ENCODE measurements around the gene RASA2. TPM values are rescaled to one million over a fixed set of nuclear protein-coding genes. Genes with fewer than 3 reads are reported as not detected.

Gene RASA2
- total and polyA plus RNA-seq, 10 of the 15 experiments (the other 5 are each of a cell fraction or from before 2014, with no cell fraction given) = 1.9 to 9.4 (median 7.2) TPM

DNA sequence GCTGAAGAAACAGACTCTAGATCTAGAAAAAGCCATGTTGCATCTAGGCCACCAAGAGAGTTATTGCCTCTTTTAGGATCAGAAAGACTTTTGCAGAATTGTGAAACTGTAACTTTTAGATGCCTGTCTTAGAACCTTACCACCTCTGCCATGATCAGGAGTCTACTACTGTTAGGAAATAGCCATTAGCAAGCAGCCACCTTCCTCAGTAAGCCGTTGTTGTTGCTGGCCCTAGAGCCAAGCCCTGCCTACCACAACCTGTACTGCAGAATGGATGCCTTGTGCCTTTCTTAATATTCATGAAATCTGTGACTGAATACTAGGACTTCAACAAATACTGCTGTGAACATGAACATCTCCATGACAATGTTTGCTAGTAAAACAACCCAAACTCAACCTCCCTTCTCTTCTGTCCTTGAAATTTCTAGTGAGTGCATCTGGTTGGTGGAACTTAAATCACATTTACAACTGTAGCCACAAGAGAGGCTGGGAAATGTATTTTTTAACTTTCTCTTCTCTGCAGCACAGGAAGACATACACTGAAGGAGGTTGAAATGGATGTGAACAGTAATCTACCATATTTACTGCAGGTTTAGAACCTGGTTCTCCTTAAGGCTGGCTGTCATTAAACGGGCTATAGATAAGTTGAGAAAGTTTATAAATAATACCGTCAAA lies 20.7 kb downstream of the RASA2 start (continued):
- TF ChIP-seq POLR2AphosphoS2 (IDR thresholded peaks at IDR 0.05; ENCODE audit: low read depth, low read length) (no peak), BCL11A (IDR thresholded peaks at IDR 0.05; ENCODE audit: low read depth, low read length) (no peak)
- TF ChIP-seq, protein P1, sequence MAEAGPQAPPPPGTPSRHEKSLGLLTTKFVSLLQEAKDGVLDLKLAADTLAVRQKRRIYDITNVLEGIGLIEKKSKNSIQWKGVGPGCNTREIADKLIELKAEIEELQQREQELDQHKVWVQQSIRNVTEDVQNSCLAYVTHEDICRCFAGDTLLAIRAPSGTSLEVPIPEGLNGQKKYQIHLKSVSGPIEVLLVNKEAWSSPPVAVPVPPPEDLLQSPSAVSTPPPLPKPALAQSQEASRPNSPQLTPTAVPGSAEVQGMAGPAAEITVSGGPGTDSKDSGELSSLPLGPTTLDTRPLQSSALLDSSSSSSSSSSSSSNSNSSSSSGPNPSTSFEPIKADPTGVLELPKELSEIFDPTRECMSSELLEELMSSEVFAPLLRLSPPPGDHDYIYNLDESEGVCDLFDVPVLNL (IDR thresholded peaks at IDR 0.05; ENCODE audit: low read depth, low read length) = no peak
- TF ChIP-seq, protein P2, sequence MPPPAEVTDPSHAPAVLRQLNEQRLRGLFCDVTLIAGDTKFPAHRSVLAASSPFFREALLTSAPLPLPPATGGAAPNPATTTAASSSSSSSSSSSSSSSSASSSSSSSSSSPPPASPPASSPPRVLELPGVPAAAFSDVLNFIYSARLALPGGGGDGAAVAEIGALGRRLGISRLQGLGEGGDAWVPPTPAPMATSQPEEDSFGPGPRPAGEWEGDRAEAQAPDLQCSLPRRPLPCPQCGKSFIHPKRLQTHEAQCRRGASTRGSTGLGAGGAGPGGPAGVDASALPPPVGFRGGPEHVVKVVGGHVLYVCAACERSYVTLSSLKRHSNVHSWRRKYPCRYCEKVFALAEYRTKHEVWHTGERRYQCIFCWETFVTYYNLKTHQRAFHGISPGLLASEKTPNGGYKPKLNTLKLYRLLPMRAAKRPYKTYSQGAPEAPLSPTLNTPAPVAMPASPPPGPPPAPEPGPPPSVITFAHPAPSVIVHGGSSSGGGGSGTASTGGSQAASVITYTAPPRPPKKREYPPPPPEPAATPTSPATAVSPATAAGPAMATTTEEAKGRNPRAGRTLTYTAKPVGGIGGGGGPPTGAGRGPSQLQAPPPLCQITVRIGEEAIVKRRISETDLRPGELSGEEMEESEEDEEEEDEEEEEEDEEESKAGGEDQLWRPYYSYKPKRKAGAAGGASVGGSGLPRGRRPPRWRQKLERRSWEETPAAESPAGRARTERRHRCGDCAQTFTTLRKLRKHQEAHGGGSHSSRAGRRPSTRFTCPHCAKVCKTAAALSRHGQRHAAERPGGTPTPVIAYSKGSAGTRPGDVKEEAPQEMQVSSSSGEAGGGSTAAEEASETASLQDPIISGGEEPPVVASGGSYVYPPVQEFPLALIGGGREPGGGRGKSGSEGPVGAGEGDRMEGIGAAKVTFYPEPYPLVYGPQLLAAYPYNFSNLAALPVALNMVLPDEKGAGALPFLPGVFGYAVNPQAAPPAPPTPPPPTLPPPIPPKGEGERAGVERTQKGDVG (CRISPR knock-in tag; IDR thresholded peaks at IDR 0.05) = no peak

DNA sequence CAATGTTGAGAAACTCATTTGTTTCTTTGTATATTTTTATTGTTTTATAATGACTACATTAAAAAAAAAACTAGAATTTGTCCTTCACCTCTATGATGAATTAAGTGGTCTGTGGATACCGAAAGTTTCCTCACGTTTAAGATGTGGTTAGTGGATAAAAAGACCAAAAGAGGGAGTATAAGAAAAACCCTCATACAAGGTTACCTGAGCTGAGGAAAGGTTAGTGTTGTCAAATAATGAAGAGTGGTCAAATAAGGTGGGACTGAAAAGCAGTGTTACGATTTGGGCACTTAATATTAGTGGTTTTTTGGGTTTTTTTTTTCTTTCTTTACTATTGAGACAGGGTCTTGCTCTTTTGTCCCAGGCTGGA lies 21.2 kb downstream of the RASA2 start:
- H3K9me3 ChIP-seq (replicated peaks; ENCODE audit: control insufficient read depth, insufficient read depth, low read length) = no peaks in the 10 kb centered on the region
- RAD21 ChIA-PET (ENCODE audit: unreplicated experiment) = no interaction called here
- CTCF ChIA-PET = interaction anchor here (1.1 kb wide), 1 partner anchor 53 kb away, joined by 3 read pairs; no protein-coding TSS in a partner anchor
- TF ChIP-seq ZNF207 (IDR thresholded peaks at IDR 0.05; ENCODE audit: borderline replicate concordance) (no peak), YBX1 (IDR thresholded peaks at IDR 0.05) (no peak), TCF7 (IDR thresholded peaks at IDR 0.05; ENCODE audit: borderline replicate concordance) (no peak), NR2C2 (IDR thresholded peaks at IDR 0.05; ENCODE audit: borderline replicate concordance, control insufficient read depth, insufficient read length, low read depth) (no peak), BRCA1 (IDR thresholded peaks at IDR 0.05; ENCODE audit: low read depth, low read length) (no peak)
- TF ChIP-seq, protein P3, sequence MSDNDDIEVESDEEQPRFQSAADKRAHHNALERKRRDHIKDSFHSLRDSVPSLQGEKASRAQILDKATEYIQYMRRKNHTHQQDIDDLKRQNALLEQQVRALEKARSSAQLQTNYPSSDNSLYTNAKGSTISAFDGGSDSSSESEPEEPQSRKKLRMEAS (IDR thresholded peaks at IDR 0.05; ENCODE audit: low read depth, low read length) = no peak
- TF ChIP-seq, protein P4, sequence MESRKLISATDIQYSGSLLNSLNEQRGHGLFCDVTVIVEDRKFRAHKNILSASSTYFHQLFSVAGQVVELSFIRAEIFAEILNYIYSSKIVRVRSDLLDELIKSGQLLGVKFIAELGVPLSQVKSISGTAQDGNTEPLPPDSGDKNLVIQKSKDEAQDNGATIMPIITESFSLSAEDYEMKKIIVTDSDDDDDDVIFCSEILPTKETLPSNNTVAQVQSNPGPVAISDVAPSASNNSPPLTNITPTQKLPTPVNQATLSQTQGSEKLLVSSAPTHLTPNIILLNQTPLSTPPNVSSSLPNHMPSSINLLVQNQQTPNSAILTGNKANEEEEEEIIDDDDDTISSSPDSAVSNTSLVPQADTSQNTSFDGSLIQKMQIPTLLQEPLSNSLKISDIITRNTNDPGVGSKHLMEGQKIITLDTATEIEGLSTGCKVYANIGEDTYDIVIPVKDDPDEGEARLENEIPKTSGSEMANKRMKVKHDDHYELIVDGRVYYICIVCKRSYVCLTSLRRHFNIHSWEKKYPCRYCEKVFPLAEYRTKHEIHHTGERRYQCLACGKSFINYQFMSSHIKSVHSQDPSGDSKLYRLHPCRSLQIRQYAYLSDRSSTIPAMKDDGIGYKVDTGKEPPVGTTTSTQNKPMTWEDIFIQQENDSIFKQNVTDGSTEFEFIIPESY (IDR thresholded peaks at IDR 0.05) = no peak
- H3K36me3 ChIP-seq (ENCODE audit: control insufficient read depth in 2 of 2, insufficient read depth in 2 of 2, low read length in 1 of 2) = no peaks in the 10 kb centered on the region; a peak in 1 of 4 replicates
- H3K4me1 ChIP-seq (ENCODE audit: control insufficient read depth, insufficient read depth, low read length) = no peaks in the 10 kb centered on the region
- no TSS peak for BruUV-seq (replicated peaks)
- POLR2A ChIA-PET = no interaction called here
- no peak overlapping the region for H3K9ac ChIP-seq (ENCODE audit: control insufficient read depth, insufficient read depth, low read length)
- FAIRE-seq = no peak
- H3K27ac ChIP-seq (ENCODE audit: control insufficient read depth, insufficient read depth) = no peak overlapping the region
- H4K20me1 ChIP-seq (ENCODE audit: control insufficient read depth, insufficient read depth) = no peaks in the 10 kb centered on the region
- WGBS (ENCODE audit: insufficient coverage, insufficient replicate concordance, low lambda C conversion rate, missing lambda C conversion rate) = 82% methylated on average over 3 of the region's 3 CpGs
- no peak for DNase-seq (ENCODE audit: low read depth, low spot score)
- in situ Hi-C loops (cut with MboI) = no loop called here
- no peaks in the 10 kb centered on the region; the same call in 1 of the 2 replicates for H3K79me2 ChIP-seq (ENCODE audit: control insufficient read depth, insufficient read depth, low read length)
- SMC1A ChIA-PET (ENCODE audit: uncharacterized antibody, unreplicated experiment) = no interaction called here
- no peak for ATAC-seq
- no peak overlapping the region for H2AFZ ChIP-seq (ENCODE audit: control insufficient read depth, low read depth, low read length)
- no peak overlapping the region for H3K4me3 ChIP-seq
- H3K27me3 ChIP-seq (replicated peaks in 1 of 2; ENCODE audit: control insufficient read depth in 2 of 2, insufficient read depth in 2 of 2, low read length in 1 of 2) = no peaks in the 10 kb centered on the region
- intact Hi-C loops (cut with micrococcal nuclease; ENCODE audit: unreplicated experiment) = no loop called here
- no peak overlapping the region for H3K4me2 ChIP-seq (ENCODE audit: control insufficient read depth, insufficient read depth)

Data from GM12878 (cell line).